H1 (cell line): ENCODE measurements around the gene EGFR. TPM values are rescaled to one million over a fixed set of nuclear protein-coding genes. Genes with fewer than 3 reads are reported as not detected.

Experiments
- CTCF ChIA-PET: fragments of 300-600 bp; sonication (Branson Sonifier 250); formaldehyde crosslinking; loops from one replicate; lab custom pipeline; 2021; ENCODE audit not compliant: partially characterized antibody; lab: Charles Lee
- POLR2A ChIA-PET: fragments of 300-600 bp; sonication (Branson Sonifier 250); formaldehyde crosslinking; loops from one replicate; lab custom pipeline; 2021; ENCODE audit warnings: inconsistent platforms; ENCODE audit not compliant: partially characterized antibody; lab: Charles Lee
- DNase-seq, 2 experiments: peaks; one replicate each; pipeline versions ENCODE4 v3.0.0 to v3.0.0-alpha.2; 2010 to 2022; ENCODE audit warnings: low spot score in 2 of 2, low read depth in 1 of 2, mixed read lengths in 1 of 2
- FAIRE-seq: peaks from 2 replicates; lab custom pipeline; 2011; peaks lifted over from hg19 to GRCh38; lab: Jason Lieb, UNC
- H2AFZ ChIP-seq: 2 replicates; pipeline ENCODE4 v1.8.1; 2012; ENCODE audit warnings: low read length, inconsistent platforms
- H2AK5ac ChIP-seq: 2 replicates; pipeline ENCODE4 v1.6.1; 2013; ENCODE audit warnings: low read depth, low read length
- H2BK120ac ChIP-seq: replicated peaks from 2 replicates; pipeline ENCODE3; 2013; ENCODE audit warnings: low read depth, low read length, inconsistent platforms
- H2BK12ac ChIP-seq: 2 replicates; pipeline ENCODE4 v1.6.1; 2013; ENCODE audit warnings: low read depth, low read length
- H2BK15ac ChIP-seq: 2 replicates; pipeline ENCODE4 v1.6.1; 2013; ENCODE audit warnings: low read length
- H2BK20ac ChIP-seq: 2 replicates; pipeline ENCODE4 v1.6.1; 2013; ENCODE audit warnings: low read length
- H2BK5ac ChIP-seq: 2 replicates; pipeline ENCODE4 v1.6.1; 2013; ENCODE audit warnings: low read depth, low read length
- H3K14ac ChIP-seq: 2 replicates; pipeline ENCODE4 v1.6.1; 2013; ENCODE audit warnings: inconsistent platforms; ENCODE audit not compliant: insufficient read length
- H3K18ac ChIP-seq: 2 replicates; pipeline ENCODE4 v1.6.1; 2013; ENCODE audit warnings: low read length; ENCODE audit errors: extremely low read depth
- H3K23ac ChIP-seq: 2 replicates; pipeline ENCODE4 v1.6.1; 2013; ENCODE audit warnings: inconsistent platforms; ENCODE audit not compliant: insufficient read length
- H3K23me2 ChIP-seq: 2 replicates; pipeline ENCODE4 v1.6.1; 2013; ENCODE audit warnings: low read depth, low read length
- H3K27ac ChIP-seq: 2 replicates; pipeline ENCODE4 v1.6.1; 2011; ENCODE audit warnings: low read depth, low read length, inconsistent platforms
- H3K27me3 ChIP-seq, 4 experiments: replicated peaks in 1 of 4; 1 replicate in 1 of 4; 2 replicates in 3 of 4; pipeline versions ENCODE4 v1.6.1 to v1.8.1; 2011 to 2013; ENCODE audit warnings: low read length in 3 of 4, mild to moderate bottlenecking in 3 of 4, inconsistent platforms in 2 of 4, mixed read lengths in 2 of 4, moderate library complexity in 1 of 4; ENCODE audit not compliant: control insufficient read depth in 3 of 4, insufficient read depth in 3 of 4; ENCODE audit errors: extremely low read depth in 1 of 4
- H3K36me3 ChIP-seq, 4 experiments: 2 replicates each; pipeline versions ENCODE4 v1.6.1 to v1.8.1; 2011 to 2013; ENCODE audit warnings: mild to moderate bottlenecking in 4 of 4, low read length in 3 of 4, moderate library complexity in 2 of 4, control low read depth in 1 of 4, inconsistent platforms in 1 of 4; ENCODE audit not compliant: insufficient read depth in 4 of 4, control insufficient read depth in 2 of 4
- H3K4ac ChIP-seq: replicated peaks from 2 replicates; pipeline ENCODE3; 2013; ENCODE audit warnings: low read length, low read depth, mixed read lengths, inconsistent platforms; ENCODE audit not compliant: insufficient read length
- H3K4me1 ChIP-seq, 4 experiments: replicated peaks in 1 of 4; 1 replicate in 1 of 4; 2 replicates in 3 of 4; pipeline versions ENCODE4 v1.6.1 to v1.8.1; 2011 to 2013; ENCODE audit warnings: low read length in 3 of 4, inconsistent platforms in 2 of 4, mixed read lengths in 1 of 4; ENCODE audit not compliant: insufficient read depth in 4 of 4, control insufficient read depth in 3 of 4
- H3K4me2 ChIP-seq, 2 experiments: 2 replicates each; pipeline versions ENCODE4 v1.6.1 to v1.8.1; 2011 to 2013; ENCODE audit warnings: low read depth in 2 of 2, low read length in 2 of 2, control low read depth in 1 of 2, inconsistent platforms in 1 of 2, mild to moderate bottlenecking in 1 of 2; ENCODE audit not compliant: insufficient read depth in 1 of 2
- H3K4me3 ChIP-seq, 4 experiments: fragments of 200-600, 300-600 bp in 1 of 4; sonication (generic), shearing (Covaris generic), sonication (Bioruptor Twin) in 1 of 4; 2 replicates each; pipeline versions ENCODE4 v1.5.1 to v1.8.1; 2011 to 2016; ENCODE audit warnings: low read length in 4 of 4, low read depth in 3 of 4, control low read depth in 2 of 4, inconsistent platforms in 2 of 4, mild to moderate bottlenecking in 2 of 4, mixed read lengths in 1 of 4, moderate library complexity in 1 of 4; ENCODE audit not compliant: insufficient read depth in 2 of 4; ENCODE audit errors: extremely low read depth in 1 of 4
- H3K56ac ChIP-seq: replicated peaks from 2 replicates; pipeline ENCODE3; 2013; ENCODE audit warnings: low read depth, mild to moderate bottlenecking, mixed read lengths, low read length, inconsistent platforms; ENCODE audit not compliant: insufficient read length
- H3K79me1 ChIP-seq: 2 replicates; pipeline ENCODE4 v1.6.1; 2013; ENCODE audit warnings: low read depth, low read length, control low read depth
- H3K79me2 ChIP-seq, 2 experiments: 2 replicates each; pipeline versions ENCODE4 v1.6.1 to v1.8.1; 2012 to 2013; ENCODE audit warnings: low read length in 2 of 2, mild to moderate bottlenecking in 2 of 2, inconsistent platforms in 1 of 2; ENCODE audit not compliant: insufficient read depth in 2 of 2, control insufficient read depth in 1 of 2
- H3K9ac ChIP-seq, 4 experiments: replicated peaks in 1 of 4; 1 replicate in 1 of 4; 2 replicates in 3 of 4; pipeline versions ENCODE4 v1.6.1 to v1.8.1; 2011 to 2013; ENCODE audit warnings: low read depth in 3 of 4, low read length in 3 of 4, control low read depth in 2 of 4, mild to moderate bottlenecking in 2 of 4, moderate library complexity in 2 of 4, inconsistent platforms in 1 of 4; ENCODE audit errors: extremely low read depth in 1 of 4
- H3K9me3 ChIP-seq, 2 experiments: 2 replicates each; pipeline versions ENCODE4 v1.6.1 to v1.8.1; 2012 to 2013; ENCODE audit warnings: mild to moderate bottlenecking in 2 of 2, moderate library complexity in 2 of 2, control low read depth in 1 of 2, inconsistent platforms in 1 of 2, low read depth in 1 of 2, low read length in 1 of 2, mixed read lengths in 1 of 2; ENCODE audit not compliant: insufficient read depth in 2 of 2
- H4K20me1 ChIP-seq, 2 experiments: replicated peaks in 1 of 2; 2 replicates each; pipeline versions ENCODE3 to v1.8.1; 2011 to 2013; ENCODE audit warnings: inconsistent platforms in 2 of 2, low read length in 2 of 2, mild to moderate bottlenecking in 1 of 2; ENCODE audit not compliant: insufficient read depth in 2 of 2, control insufficient read depth in 1 of 2
- H4K5ac ChIP-seq: 2 replicates; pipeline ENCODE4 v1.6.1; 2013; ENCODE audit warnings: low read length, low read depth, mixed read lengths, inconsistent platforms; ENCODE audit not compliant: insufficient read length
- H4K8ac ChIP-seq: 2 replicates; pipeline ENCODE4 v1.8.0; 2013; ENCODE audit warnings: mild to moderate bottlenecking, moderate library complexity, low read length, inconsistent platforms; ENCODE audit not compliant: insufficient read depth; ENCODE audit errors: extremely low read depth
- H4K91ac ChIP-seq: replicated peaks from 2 replicates; pipeline ENCODE3; 2013; ENCODE audit warnings: low read length, mixed read lengths, inconsistent platforms; ENCODE audit not compliant: insufficient read length
- CBX5 ChIP-seq: fragments of 300-800, 300-1000 bp; sonication (generic); IDR thresholded peaks from 2 replicates; pipeline ENCODE4 v1.7.1; 2016; ENCODE audit warnings: antibody characterized with exemption, low read length, low read depth
- POU5F1 ChIP-seq: IDR thresholded peaks from 2 replicates; pipeline ENCODE4 v1.6.1; 2011; ENCODE audit warnings: low read depth, mild to moderate bottlenecking, low read length, moderate library complexity
- WGBS, 2 experiments: shearing (Covaris generic) in 1 of 2; methylation state at CpG; one replicate each; pipeline versions ENCODE4 v1.1.6 to v1.1.7; 2013 to 2015; ENCODE audit warnings: low lambda C conversion rate in 2 of 2, mixed read lengths in 2 of 2, inconsistent platforms in 1 of 2, low coverage in 1 of 2, missing lambda C conversion rate in 1 of 2; ENCODE audit not compliant: insufficient replicate concordance in 2 of 2, insufficient coverage in 1 of 2, insufficient read length in 1 of 2; ENCODE audit errors: extremely low coverage in 1 of 2, missing lambda C conversion rate in 1 of 2; 5-methylcytosine and 5-hydroxymethylcytosine counted together
- polyA plus RNA-seq, 7 experiments: library from polyadenylated mRNA; depleted of rRNA in 3 of 7; stranded (reverse) in 5 of 7; unstranded in 2 of 7; fragments of >200 nt in 5 of 7; fragments of 200-250 nt in 2 of 7; gene quantifications; 1 replicate in 5 of 7; 2 replicates in 1 of 7; 4 replicates in 1 of 7; pipeline versions ENCODE4 v1.2.1 to v1.2.3, GENCODE V29; 2011 to 2013; ENCODE audit warnings: missing spikeins in 2 of 7, mixed read lengths in 2 of 7
- total RNA-seq: library from RNA; stranded (reverse); fragmentation: NEBNext Ultra II Directional; extraction: Animal tissue kit (Norgen Biotek cat#: 25700); gene quantifications from 2 replicates; pipeline ENCODE4 v1.2.1, GENCODE V29; 2021

EGFR gene
- total and polyA plus RNA-seq, 2 of the 8 experiments (the other 6 are each of a cell fraction or from before 2014, with no cell fraction given): 1.9 to 5.8 TPM

DNA sequence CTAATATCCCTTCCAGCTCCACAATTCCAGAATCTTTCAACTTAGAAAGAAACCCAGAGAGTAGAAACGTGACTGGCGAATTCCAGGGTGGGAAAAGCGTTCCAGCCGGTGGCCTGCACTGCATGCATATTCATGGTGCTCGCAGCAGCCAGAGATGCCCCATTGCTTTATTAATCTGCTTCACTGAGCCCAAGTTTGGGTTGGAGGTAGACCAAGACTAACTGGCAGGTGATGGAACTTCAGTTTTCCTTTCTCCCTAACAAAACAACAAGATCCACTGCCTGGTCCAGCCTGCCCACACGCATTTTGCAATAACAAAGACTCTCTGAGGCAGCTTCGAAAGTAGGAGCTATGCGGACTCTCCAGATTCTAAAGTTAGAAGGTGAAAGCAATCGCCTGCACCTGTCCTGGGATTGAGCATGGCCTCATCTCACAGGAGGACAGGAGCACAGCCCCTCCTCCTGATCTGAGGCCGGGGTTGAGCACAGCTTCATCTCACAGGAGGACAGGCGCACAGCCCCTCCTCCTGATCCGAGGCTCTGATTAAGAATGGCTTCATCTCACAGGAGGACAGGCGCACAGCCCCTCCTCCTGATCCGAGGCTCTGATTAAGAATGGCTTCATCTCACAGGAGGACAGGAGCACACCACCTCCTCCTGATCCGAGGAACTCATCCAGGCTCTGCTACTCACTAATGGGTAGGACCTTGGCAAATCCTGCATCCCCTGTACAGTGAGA lies 218.5 kb downstream of the EGFR start:
- H2BK120ac ChIP-seq: no peak overlapping the region
- no peaks in the 10 kb centered on the region for H3K36me3 ChIP-seq
- H4K5ac ChIP-seq: no peak overlapping the region
- 79% methylated on average over 14 of the region's 15 CpGs; no CpG with 5 or more reads in 1 of the 2 experiments for WGBS, 2 experiments
- 0 out of 2 replicates have a peak overlapping the region, but pooled peaks have one; percentile 17 for H2BK12ac ChIP-seq
- H4K91ac ChIP-seq: no peak overlapping the region
- ChIA-PET CTCF (interaction anchor here (0.5 to 2.8 kb wide), 3 partner anchors 12 to 184 kb away, joined by 3 to 8 read pairs (median 3); no protein-coding TSS in a partner anchor), POLR2A (no interaction called here)
- H2AFZ ChIP-seq: peak overlapping the region; percentile 81
- H2BK20ac ChIP-seq: no peak overlapping the region
- no peaks in the 10 kb centered on the region for H3K9me3 ChIP-seq
- TF ChIP-seq CBX5: no peak
- 0 out of 2 replicates have a peak, but pooled peaks have one; percentile 21 for TF ChIP-seq POU5F1
- H4K20me1 ChIP-seq: no peaks in the 10 kb centered on the region
- no peak overlapping the region for H3K4me2 ChIP-seq
- H4K8ac ChIP-seq: no peak overlapping the region
- peaks cover 0 to 8% (median 2%) of the 10 kb centered on the region in 4 experiments; a peak in 1 of 7 replicates for H3K4me1 ChIP-seq
- DNase-seq (no peak), FAIRE-seq (no peak)
- no peaks in the 10 kb centered on the region for H3K79me2 ChIP-seq
- H3K9ac ChIP-seq: no peak overlapping the region
- no peak overlapping the region for H3K18ac ChIP-seq
- no peak overlapping the region for H3K4me3 ChIP-seq
- no peak overlapping the region for H3K14ac ChIP-seq
- H2BK15ac ChIP-seq: no peak overlapping the region
- no peak overlapping the region for H3K27ac ChIP-seq
- no peaks in the 10 kb centered on the region for H3K23me2 ChIP-seq
- H3K27me3 ChIP-seq: peaks cover 0 to 2% (median 0%) of the 10 kb centered on the region in 4 experiments; a peak in 1 of 7 replicates
- H2AK5ac ChIP-seq: no peak overlapping the region
- no peak overlapping the region for H3K23ac ChIP-seq
- no peaks in the 10 kb centered on the region for H3K79me1 ChIP-seq
- H2BK5ac ChIP-seq: no peak overlapping the region
- no peak overlapping the region for H3K56ac ChIP-seq
- no peak overlapping the region for H3K4ac ChIP-seq
